Endothelial cell of umbilical vein (primary cell): Measurements from ENCODE around the gene PRSS58.

Source experiments
- EZH2 ChIP-seq: IDR thresholded peaks from 2 replicates; pipeline ENCODE4 v1.6.1; 2012; ENCODE audit warnings: borderline replicate concordance, low read depth, mild to moderate bottlenecking, moderate library complexity, low read length, inconsistent platforms; ENCODE audit not compliant: severe bottlenecking
- FOS ChIP-seq: IDR thresholded peaks from 2 replicates; pipeline ENCODE4 v1.6.1; 2011; ENCODE audit warnings: mild to moderate bottlenecking, low read length, moderate library complexity, borderline replicate concordance; ENCODE audit not compliant: insufficient read depth
- POLR2A ChIP-seq: IDR thresholded peaks from 2 replicates; pipeline ENCODE4 v1.6.1; 2012; ENCODE audit warnings: low read depth, mild to moderate bottlenecking, control low read depth, low read length
- POLR2AphosphoS5 ChIP-seq: IDR thresholded peaks from 2 replicates; pipeline ENCODE4 v1.6.1; 2012; ENCODE audit warnings: low read depth, mild to moderate bottlenecking, control low read depth, low read length, moderate library complexity; ENCODE audit not compliant: insufficient read depth
- TF ChIP-seq, protein P1 (sequence below), 2 donors: IDR thresholded peaks; 1 replicate in 1 of 2; 2 replicates in 1 of 2; pipeline ENCODE4 v1.5.1; 2011; ENCODE audit warnings: low read length in 2 of 2, mild to moderate bottlenecking in 2 of 2, moderate library complexity in 2 of 2, control low read depth in 1 of 2, inconsistent platforms in 1 of 2, low read depth in 1 of 2; ENCODE audit not compliant: insufficient read depth in 1 of 2; ENCODE audit errors: extremely low read depth in 1 of 2

- TF ChIP-seq, protein P1, sequence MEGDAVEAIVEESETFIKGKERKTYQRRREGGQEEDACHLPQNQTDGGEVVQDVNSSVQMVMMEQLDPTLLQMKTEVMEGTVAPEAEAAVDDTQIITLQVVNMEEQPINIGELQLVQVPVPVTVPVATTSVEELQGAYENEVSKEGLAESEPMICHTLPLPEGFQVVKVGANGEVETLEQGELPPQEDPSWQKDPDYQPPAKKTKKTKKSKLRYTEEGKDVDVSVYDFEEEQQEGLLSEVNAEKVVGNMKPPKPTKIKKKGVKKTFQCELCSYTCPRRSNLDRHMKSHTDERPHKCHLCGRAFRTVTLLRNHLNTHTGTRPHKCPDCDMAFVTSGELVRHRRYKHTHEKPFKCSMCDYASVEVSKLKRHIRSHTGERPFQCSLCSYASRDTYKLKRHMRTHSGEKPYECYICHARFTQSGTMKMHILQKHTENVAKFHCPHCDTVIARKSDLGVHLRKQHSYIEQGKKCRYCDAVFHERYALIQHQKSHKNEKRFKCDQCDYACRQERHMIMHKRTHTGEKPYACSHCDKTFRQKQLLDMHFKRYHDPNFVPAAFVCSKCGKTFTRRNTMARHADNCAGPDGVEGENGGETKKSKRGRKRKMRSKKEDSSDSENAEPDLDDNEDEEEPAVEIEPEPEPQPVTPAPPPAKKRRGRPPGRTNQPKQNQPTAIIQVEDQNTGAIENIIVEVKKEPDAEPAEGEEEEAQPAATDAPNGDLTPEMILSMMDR (IDR thresholded peaks at IDR 0.05; ENCODE audit: extremely low read depth in 1 of 2, insufficient read depth in 1 of 2, low read depth in 1 of 2, low read length in 2 of 2), result peak in 1 of 2 donors; percentile 32
- TF ChIP-seq EZH2 (no peak), POLR2AphosphoS5 (no peak), POLR2A (no peak), FOS (no peak)
Measured at GRCh38 chr7:142301923-142302550, 44.2 kb upstream of the PRSS58 start.
